GM12874 (cell line): ENCODE measurements around the gene TANGO6.

Source experiments
- CTCF ChIP-seq: IDR thresholded peaks from 2 replicates; pipeline ENCODE4 v1.5.1; 2011; ENCODE audit warnings: low read depth, mild to moderate bottlenecking, control low read depth, low read length, moderate library complexity; ENCODE audit not compliant: insufficient read depth

The TANGO6 gene

DNA sequence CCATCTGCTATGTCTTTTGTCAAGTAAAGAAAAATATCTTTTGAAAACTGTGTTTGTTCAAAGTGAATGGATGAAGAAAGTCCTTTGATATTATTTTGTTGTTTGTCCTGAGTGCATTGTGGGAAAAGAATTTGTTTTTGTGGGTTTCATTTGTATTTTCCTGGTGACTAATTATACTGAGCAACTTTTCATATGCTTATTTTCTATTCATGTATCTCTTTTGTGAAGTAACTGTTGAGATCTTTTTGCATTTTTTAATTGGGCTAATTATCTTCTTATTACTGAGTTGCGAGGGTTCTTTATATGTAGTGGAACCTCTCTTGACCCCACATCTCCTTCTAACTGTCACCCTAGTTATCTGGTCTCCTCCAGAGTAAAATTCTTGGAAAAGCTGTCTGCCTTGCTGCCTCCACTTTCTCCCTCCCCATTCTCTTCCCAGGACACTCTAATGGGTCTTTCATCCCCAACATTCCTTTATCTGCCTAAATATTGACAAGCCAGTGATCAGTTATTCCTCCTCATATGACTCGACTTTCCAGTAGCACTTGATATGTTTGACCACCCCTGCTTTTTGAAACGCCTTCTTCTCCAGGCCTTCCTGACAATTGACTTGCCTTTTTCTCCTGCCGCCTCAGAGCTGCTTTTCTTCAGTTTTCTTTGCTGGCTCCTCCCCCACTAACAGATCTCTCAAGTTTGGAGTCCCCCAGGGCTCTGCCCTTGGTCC lies 144.6 kb downstream of the TANGO6 start:
- no peak for TF ChIP-seq CTCF

DNA sequence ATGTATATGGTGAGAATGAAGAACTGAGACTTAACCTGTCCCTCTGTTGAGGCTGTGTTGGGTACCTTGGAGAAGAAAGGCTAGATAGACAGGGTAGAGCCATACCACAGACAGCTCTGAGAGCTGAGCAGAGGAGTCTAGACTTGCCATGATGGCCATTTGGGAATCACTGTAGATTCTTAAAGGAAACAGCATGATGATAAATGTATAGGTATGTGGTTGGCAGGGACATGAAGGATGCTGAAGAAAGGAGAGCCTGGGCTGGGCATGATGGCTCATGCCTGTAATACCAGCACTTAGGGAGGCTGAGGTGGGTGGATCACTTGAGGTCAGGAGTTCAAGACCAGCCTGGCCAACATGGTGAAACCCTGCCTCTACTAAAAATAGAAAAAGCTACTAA lies 147.7 kb downstream of the TANGO6 start:
- TF ChIP-seq CTCF: no peak

- TF ChIP-seq CTCF: no peak
These were observed 149.2 kb downstream of the TANGO6 start for GRCh38 chr16:68992521-68992920.

GRCh38 chr16:68993456-68993855 lies 150.1 kb downstream of the TANGO6 start:
- no peak for TF ChIP-seq CTCF

DNA sequence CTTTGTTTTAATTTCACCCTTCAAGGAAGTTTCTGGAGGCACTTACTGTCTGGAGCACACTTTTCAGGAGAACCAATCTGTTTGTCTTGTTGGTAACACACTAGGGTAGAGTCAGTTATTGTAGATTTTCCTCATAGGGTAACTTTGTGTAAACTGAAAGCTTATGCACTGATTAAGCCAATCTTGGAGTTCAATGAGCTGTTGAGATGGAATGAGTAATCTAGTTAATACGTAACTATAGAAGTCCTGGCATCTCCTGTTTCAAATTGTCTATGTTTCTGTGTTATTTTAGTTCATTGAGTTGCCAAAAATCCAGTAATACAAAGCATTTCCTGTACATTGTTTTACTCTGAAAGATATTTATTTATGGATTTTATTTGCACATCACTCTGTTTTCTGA lies 150.6 kb downstream of the TANGO6 start:
- no peak for TF ChIP-seq CTCF

- TF ChIP-seq CTCF: no peak
These were observed 151.0 kb downstream of the TANGO6 start for GRCh38 chr16:68994324-68994723.

DNA sequence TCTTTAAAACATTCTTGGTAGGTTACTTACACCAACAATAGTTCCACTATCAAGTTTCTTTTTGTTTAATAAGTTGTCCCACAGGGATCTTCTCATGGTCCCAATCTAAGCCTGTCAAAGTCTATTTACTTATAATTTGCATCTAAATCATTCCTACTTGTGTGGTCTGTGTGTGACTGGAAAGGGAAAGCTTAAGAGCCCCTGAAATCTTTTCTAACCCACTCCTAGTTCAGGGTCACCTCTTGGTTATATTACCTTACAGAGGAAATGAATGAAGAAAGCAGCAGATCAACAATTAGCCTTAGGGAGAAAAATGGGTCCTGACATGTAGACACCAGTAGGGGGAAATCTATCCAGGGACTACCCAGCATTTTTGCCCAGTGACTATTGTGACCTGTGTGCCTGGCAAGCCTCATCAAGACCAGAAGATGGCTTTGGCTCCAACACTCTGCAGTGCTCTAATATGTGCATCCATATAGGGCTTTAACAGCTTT lies 151.7 kb downstream of the TANGO6 start:
- peak; percentile 18; the same call in 1 of the 2 replicates for TF ChIP-seq CTCF
